Ramos (cell line): ENCODE measurements around the gene DHRS7.

Source experiments
- in situ Hi-C: fragments of 300-500 bp; cut with MboI; formaldehyde crosslinking; loops from one replicate; pipeline ENCODE4 v1.14.3; 2022; ENCODE audit warnings: low sequenced_read_pairs; ENCODE audit not compliant: unreplicated experiment

DHRS7 gene

GRCh38 chr14:60188115-60188514 is 22.9 kb upstream of the DHRS7 start:
- in situ Hi-C loops = loop anchor here (5.0 to 25.0 kb wide), 5 partner anchors 123 to 551 kb away; no protein-coding TSS in a partner anchor

- in situ Hi-C loops = loop anchor here (5.0 to 25.0 kb wide), 5 partner anchors 120 to 548 kb away; no protein-coding TSS in a partner anchor
Observed at GRCh38 chr14:60184905-60185555, 19.8 kb upstream of the DHRS7 start.

- in situ Hi-C loops = loop anchor here (10.0 to 25.0 kb wide), 3 partner anchors 120 to 547 kb away; no protein-coding TSS in a partner anchor
Observed at GRCh38 chr14:60184146-60184904, 19.1 kb upstream of the DHRS7 start.

GRCh38 chr14:60183741-60184140 is 18.5 kb upstream of the DHRS7 start:
- in situ Hi-C loops = loop anchor here (10.0 to 25.0 kb wide), 3 partner anchors 119 to 546 kb away; no protein-coding TSS in a partner anchor

GRCh38 chr14:60183138-60183537 is 17.9 kb upstream of the DHRS7 start:
- in situ Hi-C loops = loop anchor here (10.0 to 25.0 kb wide), 3 partner anchors 118 to 546 kb away; no protein-coding TSS in a partner anchor

- in situ Hi-C loops = loop anchor here (25.0 kb wide), 1 partner anchor 542 kb away; no protein-coding TSS in a partner anchor
Observed at GRCh38 chr14:60179431-60179869, 14.3 kb upstream of the DHRS7 start.

GRCh38 chr14:60178820-60179219 is 13.6 kb upstream of the DHRS7 start:
- in situ Hi-C loops = loop anchor here (25.0 kb wide), 1 partner anchor 542 kb away; no protein-coding TSS in a partner anchor

GRCh38 chr14:60178164-60178563 is 13.0 kb upstream of the DHRS7 start:
- in situ Hi-C loops = loop anchor here (25.0 kb wide), 1 partner anchor 541 kb away; no protein-coding TSS in a partner anchor

GRCh38 chr14:60175255-60175902 is 10.2 kb upstream of the DHRS7 start:
- in situ Hi-C loops = loop anchor here (25.0 kb wide), 1 partner anchor 538 kb away; no protein-coding TSS in a partner anchor

GRCh38 chr14:60174352-60175254 is 9.4 kb upstream of the DHRS7 start:
- in situ Hi-C loops = loop anchor here (25.0 kb wide), 2 partner anchors 537 to 687 kb away; partner anchors contain the start of genes JKAMP and L3HYPDH

GRCh38 chr14:60171690-60172089 is 6.5 kb upstream of the DHRS7 start:
- in situ Hi-C loops = loop anchor here (25.0 kb wide), 1 partner anchor 684 kb away; the partner anchor contains the start of genes JKAMP and L3HYPDH

GRCh38 chr14:60170948-60171347 is 5.8 kb upstream of the DHRS7 start:
- in situ Hi-C loops = loop anchor here (25.0 kb wide), 1 partner anchor 684 kb away; the partner anchor contains the start of genes JKAMP and L3HYPDH

GRCh38 chr14:60169722-60170121 is 4.5 kb upstream of the DHRS7 start:
- in situ Hi-C loops = loop anchor here (25.0 kb wide), 1 partner anchor 682 kb away; the partner anchor contains the start of genes JKAMP and L3HYPDH

- in situ Hi-C loops = loop anchor here (25.0 kb wide), 1 partner anchor 679 kb away; the partner anchor contains the start of genes JKAMP and L3HYPDH
Observed at GRCh38 chr14:60166142-60166541, 944 bp upstream of the DHRS7 start.

- in situ Hi-C loops = loop anchor here (25.0 kb wide), 1 partner anchor 678 kb away; the partner anchor contains the start of genes JKAMP and L3HYPDH
Observed at GRCh38 chr14:60165547-60165876, 314 bp upstream of the DHRS7 start.

- in situ Hi-C loops = loop anchor here (25.0 kb wide), 1 partner anchor 677 kb away; the partner anchor contains the start of genes JKAMP and L3HYPDH
Observed at GRCh38 chr14:60164404-60164711, 840 bp downstream of the DHRS7 start.

- in situ Hi-C loops = loop anchor here (25.0 kb wide), 1 partner anchor 676 kb away; the partner anchor contains the start of genes JKAMP and L3HYPDH
Observed at GRCh38 chr14:60163693-60164092, 1.5 kb downstream of the DHRS7 start.

GRCh38 chr14:60161196-60162107 is 3.7 kb downstream of the DHRS7 start:
- in situ Hi-C loops = loop anchor here (25.0 kb wide), 1 partner anchor 674 kb away; the partner anchor contains the start of genes JKAMP and L3HYPDH
